Cardiac fibroblast (primary cell): ENCODE data around the gene UBE2D2.

Experiments used
- DNase-seq, 2 donors: peaks; one replicate each; pipeline versions ENCODE4 v3.0.0 to v3.0.0-alpha.2; 2010; ENCODE audit warnings: low read depth in 2 of 2
- H3K4me3 ChIP-seq, 2 donors: replicated peaks in 1 of 2; 1 replicate in 1 of 2; 2 replicates in 1 of 2; pipeline ENCODE4 v1.5.1; 2011; ENCODE audit warnings: low read depth in 2 of 2, low read length in 2 of 2, mild to moderate bottlenecking in 2 of 2, moderate library complexity in 1 of 2
- TF ChIP-seq, protein P1 (sequence below): IDR thresholded peaks from one replicate; pipeline ENCODE4 v1.5.1; 2011; ENCODE audit warnings: low read depth, mild to moderate bottlenecking, low read length, inconsistent platforms

UBE2D2 gene

DNA sequence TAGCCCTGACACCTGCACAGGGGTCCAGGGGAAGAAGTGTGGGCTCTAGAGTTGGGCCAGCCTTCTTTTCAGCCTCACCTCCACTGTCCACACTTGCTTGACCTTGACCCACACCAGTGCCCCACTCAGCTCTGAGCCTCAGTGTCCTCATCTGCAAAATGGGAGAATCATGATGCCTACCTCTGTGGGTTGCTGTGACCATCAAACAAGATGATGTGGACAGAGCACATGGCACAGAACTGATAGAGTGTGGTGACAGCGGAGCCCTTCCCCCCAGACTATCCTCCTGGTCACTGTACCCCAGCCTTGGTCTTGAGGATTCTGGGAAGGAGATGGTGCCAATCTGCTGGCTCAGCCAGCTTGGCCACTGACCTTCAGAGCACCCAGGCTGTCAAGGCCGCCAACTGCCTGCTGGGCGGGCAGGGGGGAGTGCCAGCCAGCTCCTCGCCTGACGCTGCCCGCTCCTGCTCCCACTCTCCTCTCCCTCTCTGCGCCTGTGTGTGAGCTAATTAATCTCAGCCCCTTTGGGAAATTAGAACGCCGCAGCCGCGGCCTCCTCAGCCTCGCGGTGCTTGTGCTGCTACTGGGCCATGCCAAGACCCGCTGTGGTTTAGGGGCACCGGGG lies 103.7 kb downstream of the UBE2D2 start:
- DNase-seq = no peak
- TF ChIP-seq, protein P1, sequence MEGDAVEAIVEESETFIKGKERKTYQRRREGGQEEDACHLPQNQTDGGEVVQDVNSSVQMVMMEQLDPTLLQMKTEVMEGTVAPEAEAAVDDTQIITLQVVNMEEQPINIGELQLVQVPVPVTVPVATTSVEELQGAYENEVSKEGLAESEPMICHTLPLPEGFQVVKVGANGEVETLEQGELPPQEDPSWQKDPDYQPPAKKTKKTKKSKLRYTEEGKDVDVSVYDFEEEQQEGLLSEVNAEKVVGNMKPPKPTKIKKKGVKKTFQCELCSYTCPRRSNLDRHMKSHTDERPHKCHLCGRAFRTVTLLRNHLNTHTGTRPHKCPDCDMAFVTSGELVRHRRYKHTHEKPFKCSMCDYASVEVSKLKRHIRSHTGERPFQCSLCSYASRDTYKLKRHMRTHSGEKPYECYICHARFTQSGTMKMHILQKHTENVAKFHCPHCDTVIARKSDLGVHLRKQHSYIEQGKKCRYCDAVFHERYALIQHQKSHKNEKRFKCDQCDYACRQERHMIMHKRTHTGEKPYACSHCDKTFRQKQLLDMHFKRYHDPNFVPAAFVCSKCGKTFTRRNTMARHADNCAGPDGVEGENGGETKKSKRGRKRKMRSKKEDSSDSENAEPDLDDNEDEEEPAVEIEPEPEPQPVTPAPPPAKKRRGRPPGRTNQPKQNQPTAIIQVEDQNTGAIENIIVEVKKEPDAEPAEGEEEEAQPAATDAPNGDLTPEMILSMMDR = no peak
- no peak overlapping the region for H3K4me3 ChIP-seq

DNA sequence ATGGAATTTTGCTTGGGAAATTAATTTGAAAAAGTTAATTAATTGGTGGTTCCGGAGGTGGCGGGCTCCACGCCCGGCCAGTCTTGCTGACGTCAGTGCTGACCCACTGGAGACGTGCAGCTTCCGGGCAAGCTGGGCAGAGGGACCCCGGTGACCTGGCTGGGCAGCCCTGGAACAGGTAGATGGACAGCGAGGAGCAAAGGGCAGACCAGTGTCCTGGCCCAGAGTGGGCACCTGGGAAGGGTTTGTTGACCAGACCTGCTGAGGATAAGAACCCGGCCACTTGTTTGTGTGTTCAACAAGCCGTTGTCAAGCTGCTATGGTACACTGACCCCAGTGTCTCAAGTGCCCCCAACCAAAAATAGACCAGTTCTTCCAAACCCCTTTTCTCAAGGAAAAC lies 104.5 kb downstream of the UBE2D2 start:
- no peak for DNase-seq
- TF ChIP-seq, protein P1 = no peak
- H3K4me3 ChIP-seq = no peak overlapping the region

GRCh38 chr5:139666551-139666950 lies 105.4 kb downstream of the UBE2D2 start:
- no peak for DNase-seq
- H3K4me3 ChIP-seq = no peak overlapping the region
- TF ChIP-seq, protein P1 = no peak

- DNase-seq = peak in 1 of 2 donors; percentile 29
- TF ChIP-seq, protein P1 = no peak
- no peak overlapping the region for H3K4me3 ChIP-seq
Observed at GRCh38 chr5:139667001-139667729, 106.0 kb downstream of the UBE2D2 start.

DNA sequence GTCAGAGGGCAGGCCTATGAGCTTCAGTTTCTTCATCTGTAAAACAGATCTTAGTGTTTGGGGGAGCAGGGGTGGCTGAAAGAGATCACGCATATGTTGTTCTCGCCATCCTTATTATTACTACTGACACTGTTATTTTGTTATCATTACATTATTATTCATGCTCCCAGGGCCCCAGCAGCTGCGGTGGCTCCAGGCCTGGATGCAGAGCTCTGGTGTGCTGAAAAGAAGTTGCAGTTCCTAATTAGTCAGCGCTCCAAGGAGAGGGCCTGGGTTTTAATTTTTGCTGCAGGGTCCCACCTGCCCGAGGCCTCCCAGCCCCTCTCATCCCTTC lies 106.6 kb downstream of the UBE2D2 start:
- peak overlapping the region; percentile 21 to 39 for H3K4me3 ChIP-seq
- peak in 1 of 2 donors; percentile 58 for DNase-seq

GRCh38 chr5:139668064-139668880 lies 107.1 kb downstream of the UBE2D2 start:
- TF ChIP-seq, protein P1 = no peak
- DNase-seq = peak; percentile 50 to 52
- H3K4me3 ChIP-seq = peak overlapping the region; percentile 21 to 48

More for the DNA sequence above, 106.6 kb downstream of the UBE2D2 start:
- TF ChIP-seq, protein P1 = no peak
